GM12878 (cell line): ENCODE results near the gene ZFPM1. TPM values are rescaled to one million over a fixed set of nuclear protein-coding genes. Genes with fewer than 3 reads are reported as not detected.

ENCODE experiments used
- ATAC-seq: fragments of 200-7000 bp; cut with Tn5 transposase; 3 replicates; pipeline ENCODE4 v1.9.1; 2020; ENCODE audit warnings: mild to moderate bottlenecking, moderate library complexity
- BruUV-seq: library from RNA; stranded (reverse); fragments of 400-500 nt; replicated peaks from 2 replicates; lab custom pipeline; 2021; lab: Mats Ljungman, UMichigan
- CTCF ChIA-PET: fragments of 300-600 bp; sonication (Branson Sonifier 250); formaldehyde crosslinking; extraction: SDS; loops from one replicate; lab custom pipeline; 2021; ENCODE audit warnings: inconsistent platforms; lab: Yijun Ruan, JAX
- POLR2A ChIA-PET: fragments of 350-600 bp; formaldehyde crosslinking; extraction: SDS; loops from one replicate; lab custom pipeline; 2021; ENCODE audit warnings: inconsistent platforms; lab: Charles Lee
- RAD21 ChIA-PET: fragments of 300-600 bp; sonication (Branson Sonifier 250); formaldehyde crosslinking; loops from one replicate; lab custom pipeline; 2023; ENCODE audit warnings: antibody characterized with exemption; ENCODE audit not compliant: unreplicated experiment; lab: Charles Lee
- SMC1A ChIA-PET: fragments of 300-600 bp; sonication (Branson Sonifier 250); formaldehyde crosslinking; loops from one replicate; lab custom pipeline; 2023; ENCODE audit not compliant: unreplicated experiment, uncharacterized antibody; lab: Charles Lee
- DNase-seq: peaks from one replicate; pipeline ENCODE4 v3.0.0-alpha.2; 2011; ENCODE audit warnings: low read depth, low spot score
- FAIRE-seq: peaks from 3 replicates; lab custom pipeline; 2011; peaks lifted over from hg19 to GRCh38; lab: Jason Lieb, UNC
- H2AFZ ChIP-seq: 2 replicates; pipeline ENCODE4 v1.6.0; 2011; ENCODE audit warnings: low read depth, low read length, control low read depth; ENCODE audit not compliant: control insufficient read depth
- H3K27ac ChIP-seq: 2 replicates; pipeline ENCODE4 v1.5.1; 2011; ENCODE audit warnings: control low read depth; ENCODE audit not compliant: control insufficient read depth, insufficient read depth
- H3K27me3 ChIP-seq, 2 experiments: replicated peaks in 1 of 2; 2 replicates each; pipeline versions ENCODE4 v1.6.0 to v1.6.1; 2011; ENCODE audit warnings: low read length in 1 of 2; ENCODE audit not compliant: control insufficient read depth in 2 of 2, insufficient read depth in 2 of 2
- H3K36me3 ChIP-seq, 2 experiments: 2 replicates each; pipeline ENCODE4 v1.5.1; 2011; ENCODE audit warnings: low read length in 1 of 2; ENCODE audit not compliant: control insufficient read depth in 2 of 2, insufficient read depth in 2 of 2
- H3K4me1 ChIP-seq: 2 replicates; pipeline ENCODE4 v1.6.1; 2011; ENCODE audit warnings: mild to moderate bottlenecking, low read length, moderate library complexity, mixed read lengths; ENCODE audit not compliant: control insufficient read depth, insufficient read depth
- H3K4me2 ChIP-seq: 2 replicates; pipeline ENCODE4 v1.6.0; 2011; ENCODE audit warnings: control low read depth; ENCODE audit not compliant: control insufficient read depth, insufficient read depth
- H3K4me3 ChIP-seq: fragments of 200-600 bp; sonication (generic); 2 replicates; pipeline ENCODE4 v1.5.1; 2016
- H3K79me2 ChIP-seq: 2 replicates; pipeline ENCODE4 v1.6.0; 2011; ENCODE audit warnings: low read length; ENCODE audit not compliant: control insufficient read depth, insufficient read depth
- H3K9ac ChIP-seq: 2 replicates; pipeline ENCODE4 v1.8.0; 2011; ENCODE audit warnings: low read length, control low read depth, mixed read lengths; ENCODE audit not compliant: control insufficient read depth, insufficient read depth
- H3K9me3 ChIP-seq: replicated peaks from 3 replicates; pipeline ENCODE4 v1.5.1; 2011; ENCODE audit warnings: mild to moderate bottlenecking, low read length; ENCODE audit not compliant: control insufficient read depth, insufficient read depth
- H4K20me1 ChIP-seq: 2 replicates; pipeline ENCODE4 v1.6.0; 2011; ENCODE audit not compliant: control insufficient read depth, insufficient read depth
- CBX3 ChIP-seq: fragments of 200-600 bp; sonication (generic); IDR thresholded peaks from 2 replicates; pipeline ENCODE4 v1.6.1; 2016; ENCODE audit warnings: low read depth, borderline replicate concordance
- CHD4 ChIP-seq: fragments of 200-600 bp; sonication (generic); IDR thresholded peaks from 2 replicates; pipeline ENCODE4 v1.6.1; 2016; ENCODE audit warnings: mild to moderate bottlenecking
- HSF1 ChIP-seq: fragments of 150-350 bp; IDR thresholded peaks from 2 replicates; pipeline ENCODE4 v1.6.1; 2014; ENCODE audit warnings: mild to moderate bottlenecking, low read depth, low read length
- KDM1A ChIP-seq: fragments of 200-600 bp; sonication (generic); IDR thresholded peaks from 2 replicates; pipeline ENCODE4 v1.6.1; 2016; ENCODE audit warnings: borderline replicate concordance
- MTA3 ChIP-seq: IDR thresholded peaks from 2 replicates; pipeline ENCODE4 v1.6.1; 2012; ENCODE audit warnings: low read length, inconsistent platforms, borderline replicate concordance
- MYC ChIP-seq: IDR thresholded peaks from 2 replicates; pipeline ENCODE4 v1.6.1; 2011; ENCODE audit warnings: mild to moderate bottlenecking, low read length, moderate library complexity, inconsistent platforms; ENCODE audit not compliant: insufficient read depth, insufficient replicate concordance, insufficient read length, severe bottlenecking
- NFIC ChIP-seq: IDR thresholded peaks from 2 replicates; pipeline ENCODE4 v1.6.1; 2012; ENCODE audit warnings: low read depth, mild to moderate bottlenecking, inconsistent platforms, low read length, moderate library complexity
- NRF1 ChIP-seq: conservative IDR thresholded peaks from 2 replicates; pipeline ENCODE4 v1.6.1; 2011; ENCODE audit warnings: mild to moderate bottlenecking, low read depth, low read length, improper control_type of control experiment
- POLR2AphosphoS5 ChIP-seq: IDR thresholded peaks from 2 replicates; pipeline ENCODE4 v1.6.1; 2011; ENCODE audit warnings: mild to moderate bottlenecking, low read length, inconsistent platforms
- POU2F2 ChIP-seq: IDR thresholded peaks from 3 replicates; pipeline ENCODE4 v1.6.1; 2011; ENCODE audit warnings: low read depth, mild to moderate bottlenecking, low read length, borderline replicate concordance
- SMC3 ChIP-seq: IDR thresholded peaks from 2 replicates; pipeline ENCODE4 v1.6.1; 2011; ENCODE audit warnings: low read length, improper control_type of control experiment, borderline replicate concordance
- SPI1 ChIP-seq: IDR thresholded peaks from 2 replicates; pipeline ENCODE4 v1.6.1; 2011; ENCODE audit warnings: low read depth, mild to moderate bottlenecking, low read length, moderate library complexity, borderline replicate concordance; ENCODE audit not compliant: insufficient read depth
- SREBF2 ChIP-seq: IDR thresholded peaks from 2 replicates; pipeline ENCODE4 v1.6.1; 2012; ENCODE audit warnings: mild to moderate bottlenecking, low read length
- STAT1 ChIP-seq: fragments of 450-650 bp; conservative IDR thresholded peaks from 2 replicates; pipeline ENCODE4 v1.6.1; 2014; ENCODE audit warnings: antibody characterized with exemption, mild to moderate bottlenecking
- STAT3 ChIP-seq: IDR thresholded peaks from 2 replicates; pipeline ENCODE4 v1.6.1; 2011; ENCODE audit warnings: low read depth, low read length, improper control_type of control experiment
- TARDBP ChIP-seq: IDR thresholded peaks from 2 replicates; pipeline ENCODE4 v1.6.1; 2016; ENCODE audit warnings: borderline replicate concordance
- ZNF207 ChIP-seq: fragments of 450-650 bp; IDR thresholded peaks from 2 replicates; pipeline ENCODE4 v1.6.1; 2014; ENCODE audit warnings: antibody characterized with exemption, mild to moderate bottlenecking, borderline replicate concordance
- ZNF274 ChIP-seq: IDR thresholded peaks from one replicate; pipeline ENCODE4 v1.8.0; 2011; ENCODE audit not compliant: insufficient read length, insufficient read depth
- WGBS: methylation state at CpG from one replicate; pipeline ENCODE4 v1.1.6; 2016; ENCODE audit warnings: low lambda C conversion rate; ENCODE audit not compliant: insufficient replicate concordance, insufficient coverage; ENCODE audit errors: missing lambda C conversion rate; 5-methylcytosine and 5-hydroxymethylcytosine counted together
- in situ Hi-C: fragments of 300-500 bp; cut with MboI; formaldehyde crosslinking; loops from 9 replicates; pipeline ENCODE4 v1.14.3; 2018; ENCODE audit warnings: mixed read lengths
- intact Hi-C: fragments of 100-400 bp; cut with micrococcal nuclease; formaldehyde crosslinking; loops from one replicate; pipeline ENCODE4 v1.14.2; 2022; ENCODE audit not compliant: unreplicated experiment
- polyA plus RNA-seq, 11 experiments: library from polyadenylated mRNA; depleted of rRNA in 4 of 11; unstranded in 6 of 11; stranded (reverse) in 5 of 11; fragments of >200 nt; fragmentation: Nextera tagmentation in 4 of 11; fragmentation: Illumina TruSeq in 1 of 11; extraction: Ambion mirVana in 4 of 11; extraction: Trizol in 1 of 11; gene quantifications; 1 replicate in 1 of 11; 2 replicates in 10 of 11; pipeline versions ENCODE4 v1.2.1 to v1.2.3, GENCODE V29; 2011 to 2016; ENCODE audit warnings: inconsistent platforms in 2 of 11, missing spikeins in 2 of 11, low read depth in 1 of 11
- total RNA-seq, 4 experiments: library from RNA; depleted of rRNA in 3 of 4; stranded (reverse); fragments of >200 nt in 3 of 4; fragmentation: Illumina TruSeq in 1 of 4; extraction: Trizol in 1 of 4; gene quantifications; 2 replicates each; pipeline versions ENCODE4 v1.2.1 to v1.2.3, GENCODE V29; 2013 to 2021
- TF ChIP-seq, protein P1 (sequence below), 3 experiments: IDR thresholded peaks in 2 of 3; conservative IDR thresholded peaks in 1 of 3; 2 replicates each; pipeline ENCODE4 v1.5.1; 2011; ENCODE audit warnings: low read depth in 3 of 3, low read length in 3 of 3, mild to moderate bottlenecking in 3 of 3, control low read depth in 2 of 3, moderate library complexity in 2 of 3, inconsistent platforms in 1 of 3, mixed read lengths in 1 of 3; ENCODE audit not compliant: control insufficient read depth in 2 of 3, insufficient read depth in 1 of 3; ENCODE audit errors: extremely low read depth in 1 of 3
- TF ChIP-seq, protein P2 (sequence below): fragments of 450-650 bp; IDR thresholded peaks from 2 replicates; pipeline ENCODE4 v1.6.1; 2014; ENCODE audit warnings: mild to moderate bottlenecking

ZFPM1 gene
- total and polyA plus RNA-seq, 10 of the 15 experiments (the other 5 are each of a cell fraction or from before 2014, with no cell fraction given) = 0.02 to 5.1 (median 0.30) TPM

DNA sequence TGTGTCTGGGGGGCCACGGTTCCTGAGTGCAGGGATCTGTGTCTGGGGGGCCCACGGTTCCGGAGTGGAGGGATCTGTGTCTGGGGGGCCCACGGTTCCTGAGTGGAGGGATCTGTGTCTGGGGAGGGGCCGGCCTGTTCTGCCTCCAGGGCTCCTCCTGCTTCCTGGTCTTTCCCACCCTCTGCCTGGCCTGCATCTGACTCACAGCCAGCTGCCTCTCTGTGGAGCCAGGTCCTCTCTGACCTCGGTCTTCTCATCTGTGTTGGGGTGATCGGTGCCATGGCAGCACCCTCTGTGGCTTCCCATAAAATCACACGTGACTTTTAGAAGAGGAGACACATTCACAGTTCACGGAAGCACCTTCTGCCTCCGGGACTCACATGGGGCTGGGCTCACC lies 50.3 kb downstream of the ZFPM1 start (continued):
- TF ChIP-seq, protein P1, sequence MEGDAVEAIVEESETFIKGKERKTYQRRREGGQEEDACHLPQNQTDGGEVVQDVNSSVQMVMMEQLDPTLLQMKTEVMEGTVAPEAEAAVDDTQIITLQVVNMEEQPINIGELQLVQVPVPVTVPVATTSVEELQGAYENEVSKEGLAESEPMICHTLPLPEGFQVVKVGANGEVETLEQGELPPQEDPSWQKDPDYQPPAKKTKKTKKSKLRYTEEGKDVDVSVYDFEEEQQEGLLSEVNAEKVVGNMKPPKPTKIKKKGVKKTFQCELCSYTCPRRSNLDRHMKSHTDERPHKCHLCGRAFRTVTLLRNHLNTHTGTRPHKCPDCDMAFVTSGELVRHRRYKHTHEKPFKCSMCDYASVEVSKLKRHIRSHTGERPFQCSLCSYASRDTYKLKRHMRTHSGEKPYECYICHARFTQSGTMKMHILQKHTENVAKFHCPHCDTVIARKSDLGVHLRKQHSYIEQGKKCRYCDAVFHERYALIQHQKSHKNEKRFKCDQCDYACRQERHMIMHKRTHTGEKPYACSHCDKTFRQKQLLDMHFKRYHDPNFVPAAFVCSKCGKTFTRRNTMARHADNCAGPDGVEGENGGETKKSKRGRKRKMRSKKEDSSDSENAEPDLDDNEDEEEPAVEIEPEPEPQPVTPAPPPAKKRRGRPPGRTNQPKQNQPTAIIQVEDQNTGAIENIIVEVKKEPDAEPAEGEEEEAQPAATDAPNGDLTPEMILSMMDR (IDR thresholded peaks at IDR 0.05 in 2 of 3, conservative IDR thresholded peaks at IDR 0.05 in 1 of 3; ENCODE audit: control insufficient read depth in 2 of 3, extremely low read depth in 1 of 3, insufficient read depth in 1 of 3, low read depth in 3 of 3, low read length in 3 of 3) = no peak
- TF ChIP-seq CHD4 (no peak), MTA3 (no peak)
- TF ChIP-seq, protein P2, sequence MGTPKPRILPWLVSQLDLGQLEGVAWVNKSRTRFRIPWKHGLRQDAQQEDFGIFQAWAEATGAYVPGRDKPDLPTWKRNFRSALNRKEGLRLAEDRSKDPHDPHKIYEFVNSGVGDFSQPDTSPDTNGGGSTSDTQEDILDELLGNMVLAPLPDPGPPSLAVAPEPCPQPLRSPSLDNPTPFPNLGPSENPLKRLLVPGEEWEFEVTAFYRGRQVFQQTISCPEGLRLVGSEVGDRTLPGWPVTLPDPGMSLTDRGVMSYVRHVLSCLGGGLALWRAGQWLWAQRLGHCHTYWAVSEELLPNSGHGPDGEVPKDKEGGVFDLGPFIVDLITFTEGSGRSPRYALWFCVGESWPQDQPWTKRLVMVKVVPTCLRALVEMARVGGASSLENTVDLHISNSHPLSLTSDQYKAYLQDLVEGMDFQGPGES = no peak

DNA sequence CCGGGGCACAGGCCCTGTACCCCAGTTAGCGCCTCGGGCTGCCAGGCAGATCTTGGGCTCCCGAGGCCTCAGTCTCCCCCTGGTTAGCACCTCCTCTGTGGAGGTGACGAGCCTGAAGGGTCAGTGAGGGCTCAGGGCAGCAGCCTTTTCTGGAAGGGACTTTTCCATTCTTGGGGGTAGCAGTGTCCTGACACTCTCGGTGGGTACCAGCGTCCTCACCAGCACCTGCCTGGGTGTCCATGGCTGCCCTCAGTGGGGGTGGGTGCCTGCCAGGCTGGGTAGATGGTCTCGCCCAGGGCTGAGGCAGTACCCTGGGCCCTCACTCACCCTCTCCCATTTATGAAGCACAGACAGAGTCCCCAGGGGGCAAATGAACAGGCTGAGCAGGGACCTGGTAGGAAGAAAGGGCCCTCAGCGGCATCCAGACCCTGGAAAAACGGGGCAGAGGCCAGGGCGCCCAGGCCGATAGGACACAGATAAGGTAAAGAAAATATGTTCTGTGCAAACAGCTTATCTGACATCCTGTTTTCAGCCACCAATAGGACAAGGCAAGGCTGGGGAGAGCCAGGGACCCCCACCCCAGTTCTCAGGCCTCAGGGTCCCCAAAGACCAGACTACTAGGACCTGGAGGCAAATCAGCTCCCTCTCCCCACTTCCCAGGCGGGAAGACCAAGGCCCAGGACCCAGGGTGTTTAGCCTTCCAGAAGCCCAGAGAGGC lies 50.9 kb downstream of the ZFPM1 start:
- ChIA-PET RAD21 (no interaction called here), POLR2A (no interaction called here), SMC1A (no interaction called here), CTCF (no interaction called here)
- Histone ChIP-seq H3K79me2 (no peaks in the 10 kb centered on the region), H3K9me3 (no peaks in the 10 kb centered on the region), H3K4me3 (no peak overlapping the region), H2AFZ (no peak overlapping the region), H3K9ac (no peak overlapping the region), H3K27me3 (no peaks in the 10 kb centered on the region), H4K20me1 (no peaks in the 10 kb centered on the region), H3K4me1 (no peaks in the 10 kb centered on the region), H3K4me2 (no peak overlapping the region), H3K36me3 (no peaks in the 10 kb centered on the region), H3K27ac (no peak overlapping the region)
- ATAC-seq (no peak), FAIRE-seq (no peak), DNase-seq (no peak)
- 50% methylated on average over 13 of the region's 13 CpGs for WGBS
- no TSS peak for BruUV-seq
- in situ Hi-C loops = no loop called here
- intact Hi-C loops = no loop called here
- TF ChIP-seq MYC (no peak), CBX3 (no peak), KDM1A (no peak), NFIC (no peak), ZNF207 (no peak), TARDBP (no peak), POLR2AphosphoS5 (no peak), ZNF274 (no peak), SPI1 (no peak), NRF1 (no peak), STAT3 (no peak), STAT1 (no peak), POU2F2 (no peak), HSF1 (no peak), SMC3 (no peak), SREBF2 (no peak)
